DMS79 treated with DMSO at 0.1 percent for 48 hours (cell line): ENCODE data around the gene SPOCK2.

ENCODE experiments used
- DNase-seq: peaks from one replicate; lab custom pipeline; 2025; lab: John Stamatoyannopoulos, UW

SPOCK2 gene

GRCh38 chr10:72009425-72010081 lies 78.8 kb downstream of the SPOCK2 start:
- DNase-seq = peak; percentile 6

GRCh38 chr10:72009051-72009424 lies 79.3 kb downstream of the SPOCK2 start:
- no peak for DNase-seq
